Neural cell (in vitro differentiated cells): ENCODE results near the gene SNUPN.

Experiments
- TF ChIP-seq, protein P1 (sequence below): fragments of 450-650 bp; IDR thresholded peaks from 2 replicates; pipeline ENCODE4 v1.5.1; 2014; ENCODE audit warnings: antibody characterized with exemption, mild to moderate bottlenecking, moderate library complexity; ENCODE audit not compliant: poor library complexity, severe bottlenecking
- TF ChIP-seq, protein P2 (sequence below): IDR thresholded peaks from 2 replicates; pipeline ENCODE4 v1.6.1; 2012; ENCODE audit warnings: borderline replicate concordance

DNA sequence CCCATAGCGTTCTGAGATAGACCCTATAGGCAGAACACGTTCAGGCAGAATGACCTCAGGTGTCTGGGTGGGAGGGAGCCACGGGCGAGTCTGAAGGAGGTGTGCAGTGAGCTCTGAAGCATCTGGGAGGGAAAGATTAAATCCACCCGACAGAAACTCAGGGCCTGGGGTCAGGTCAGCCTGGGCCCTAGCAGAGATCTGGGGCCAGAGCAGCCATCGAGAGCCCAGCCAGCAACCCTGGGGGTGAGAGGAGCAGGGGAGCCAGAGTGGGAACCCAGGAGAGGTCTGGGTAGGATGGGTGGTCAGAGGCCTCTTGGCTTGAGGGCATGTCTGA, 44.3 kb upstream of the SNUPN start:
- TF ChIP-seq, protein P1, sequence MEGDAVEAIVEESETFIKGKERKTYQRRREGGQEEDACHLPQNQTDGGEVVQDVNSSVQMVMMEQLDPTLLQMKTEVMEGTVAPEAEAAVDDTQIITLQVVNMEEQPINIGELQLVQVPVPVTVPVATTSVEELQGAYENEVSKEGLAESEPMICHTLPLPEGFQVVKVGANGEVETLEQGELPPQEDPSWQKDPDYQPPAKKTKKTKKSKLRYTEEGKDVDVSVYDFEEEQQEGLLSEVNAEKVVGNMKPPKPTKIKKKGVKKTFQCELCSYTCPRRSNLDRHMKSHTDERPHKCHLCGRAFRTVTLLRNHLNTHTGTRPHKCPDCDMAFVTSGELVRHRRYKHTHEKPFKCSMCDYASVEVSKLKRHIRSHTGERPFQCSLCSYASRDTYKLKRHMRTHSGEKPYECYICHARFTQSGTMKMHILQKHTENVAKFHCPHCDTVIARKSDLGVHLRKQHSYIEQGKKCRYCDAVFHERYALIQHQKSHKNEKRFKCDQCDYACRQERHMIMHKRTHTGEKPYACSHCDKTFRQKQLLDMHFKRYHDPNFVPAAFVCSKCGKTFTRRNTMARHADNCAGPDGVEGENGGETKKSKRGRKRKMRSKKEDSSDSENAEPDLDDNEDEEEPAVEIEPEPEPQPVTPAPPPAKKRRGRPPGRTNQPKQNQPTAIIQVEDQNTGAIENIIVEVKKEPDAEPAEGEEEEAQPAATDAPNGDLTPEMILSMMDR, result no peak
- TF ChIP-seq, protein P2, sequence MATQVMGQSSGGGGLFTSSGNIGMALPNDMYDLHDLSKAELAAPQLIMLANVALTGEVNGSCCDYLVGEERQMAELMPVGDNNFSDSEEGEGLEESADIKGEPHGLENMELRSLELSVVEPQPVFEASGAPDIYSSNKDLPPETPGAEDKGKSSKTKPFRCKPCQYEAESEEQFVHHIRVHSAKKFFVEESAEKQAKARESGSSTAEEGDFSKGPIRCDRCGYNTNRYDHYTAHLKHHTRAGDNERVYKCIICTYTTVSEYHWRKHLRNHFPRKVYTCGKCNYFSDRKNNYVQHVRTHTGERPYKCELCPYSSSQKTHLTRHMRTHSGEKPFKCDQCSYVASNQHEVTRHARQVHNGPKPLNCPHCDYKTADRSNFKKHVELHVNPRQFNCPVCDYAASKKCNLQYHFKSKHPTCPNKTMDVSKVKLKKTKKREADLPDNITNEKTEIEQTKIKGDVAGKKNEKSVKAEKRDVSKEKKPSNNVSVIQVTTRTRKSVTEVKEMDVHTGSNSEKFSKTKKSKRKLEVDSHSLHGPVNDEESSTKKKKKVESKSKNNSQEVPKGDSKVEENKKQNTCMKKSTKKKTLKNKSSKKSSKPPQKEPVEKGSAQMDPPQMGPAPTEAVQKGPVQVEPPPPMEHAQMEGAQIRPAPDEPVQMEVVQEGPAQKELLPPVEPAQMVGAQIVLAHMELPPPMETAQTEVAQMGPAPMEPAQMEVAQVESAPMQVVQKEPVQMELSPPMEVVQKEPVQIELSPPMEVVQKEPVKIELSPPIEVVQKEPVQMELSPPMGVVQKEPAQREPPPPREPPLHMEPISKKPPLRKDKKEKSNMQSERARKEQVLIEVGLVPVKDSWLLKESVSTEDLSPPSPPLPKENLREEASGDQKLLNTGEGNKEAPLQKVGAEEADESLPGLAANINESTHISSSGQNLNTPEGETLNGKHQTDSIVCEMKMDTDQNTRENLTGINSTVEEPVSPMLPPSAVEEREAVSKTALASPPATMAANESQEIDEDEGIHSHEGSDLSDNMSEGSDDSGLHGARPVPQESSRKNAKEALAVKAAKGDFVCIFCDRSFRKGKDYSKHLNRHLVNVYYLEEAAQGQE, result no peak
